ENCODE results near the gene STK10.
"Not testable (repeated sequence)": the region's sequence is repeated elsewhere in the genome, so short reads cannot be mapped to it uniquely, and the experiment has no call there.

The STK10 gene

DNA sequence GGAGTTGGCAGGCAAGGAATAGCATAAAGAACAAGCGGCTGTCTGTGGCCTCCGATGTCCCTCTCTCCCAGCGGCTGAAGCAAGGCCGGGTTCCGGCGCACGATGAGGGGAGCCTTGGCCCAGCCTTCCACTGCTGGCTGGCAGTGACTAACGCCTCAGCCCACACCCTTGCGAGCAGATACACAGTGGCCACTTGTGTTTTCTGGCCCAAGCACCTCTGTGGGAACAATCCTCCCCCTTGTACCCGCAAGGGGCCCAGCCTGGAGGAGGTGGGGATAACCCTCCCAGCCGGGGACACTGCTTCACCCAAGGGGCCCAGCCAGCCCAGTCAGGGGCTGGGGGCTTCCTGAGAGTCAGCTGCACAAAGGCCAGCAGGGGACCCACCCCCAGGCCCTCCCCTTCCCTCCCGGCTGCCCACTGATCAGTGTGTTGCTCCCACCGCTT is 23.2 kb downstream of the STK10 start:
- no peak for DNase-seq

GRCh38 chr5:172163346-172163745 is 24.7 kb downstream of the STK10 start:
- DNase-seq: no peak

DNA sequence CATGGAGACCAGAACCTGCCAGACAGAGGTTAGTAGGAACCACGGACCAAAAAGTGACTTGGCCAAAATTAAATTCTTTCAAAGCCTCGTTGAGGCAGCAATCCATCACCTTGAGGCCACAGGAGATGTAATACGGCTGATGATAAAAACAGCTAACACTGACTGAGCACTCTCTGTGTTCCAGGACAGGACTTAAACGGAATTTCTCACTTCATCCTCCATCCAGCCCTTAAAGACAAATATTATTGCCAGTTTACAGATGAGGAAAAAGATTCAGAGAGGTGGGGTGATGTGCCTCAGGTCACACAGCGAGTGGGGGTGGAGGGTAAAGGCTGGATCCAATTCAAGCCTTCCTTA is 25.1 kb downstream of the STK10 start:
- no peak for DNase-seq

- no peak for DNase-seq
These were observed 25.6 kb downstream of the STK10 start for GRCh38 chr5:172162323-172162986.

DNA sequence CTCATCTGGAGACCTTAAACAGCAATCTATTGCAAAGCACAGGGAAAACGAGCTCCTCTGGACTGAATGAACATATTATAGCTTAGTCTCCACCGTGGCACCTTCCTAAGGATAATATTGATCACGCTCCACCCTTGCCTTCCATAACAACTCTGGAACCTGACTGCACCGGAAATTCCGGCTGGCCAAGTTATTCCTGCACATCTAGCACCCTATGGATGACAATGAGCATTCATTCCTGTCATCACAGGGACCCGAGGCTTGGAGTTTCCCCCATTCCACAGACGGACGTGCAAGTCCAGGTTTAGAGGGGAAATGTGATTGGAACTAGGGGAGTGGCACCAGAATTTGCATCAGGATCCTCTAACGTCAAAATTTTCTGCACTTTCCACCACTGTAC is 27.5 kb downstream of the STK10 start:
- DNase-seq: no peak

DNA sequence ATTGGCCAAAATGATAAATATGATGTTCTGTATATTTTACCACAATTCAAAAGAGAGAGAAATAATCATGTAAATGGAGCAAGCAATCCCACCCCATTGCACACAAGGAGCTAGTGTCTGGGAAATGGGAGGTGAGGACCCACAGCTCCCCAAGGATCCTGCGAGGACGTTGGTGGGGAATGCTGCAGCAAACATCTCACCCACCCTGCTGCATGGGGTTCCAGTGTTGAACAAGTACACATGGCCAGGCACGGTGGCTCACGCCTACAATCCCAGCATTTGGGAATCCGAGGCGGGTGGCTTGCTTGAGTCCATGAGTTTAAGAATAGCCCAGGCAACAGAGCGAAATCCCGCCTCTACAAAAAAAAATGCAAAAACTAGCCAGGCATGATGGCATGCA is 29.0 kb downstream of the STK10 start:
- DNase-seq: no peak

DNA sequence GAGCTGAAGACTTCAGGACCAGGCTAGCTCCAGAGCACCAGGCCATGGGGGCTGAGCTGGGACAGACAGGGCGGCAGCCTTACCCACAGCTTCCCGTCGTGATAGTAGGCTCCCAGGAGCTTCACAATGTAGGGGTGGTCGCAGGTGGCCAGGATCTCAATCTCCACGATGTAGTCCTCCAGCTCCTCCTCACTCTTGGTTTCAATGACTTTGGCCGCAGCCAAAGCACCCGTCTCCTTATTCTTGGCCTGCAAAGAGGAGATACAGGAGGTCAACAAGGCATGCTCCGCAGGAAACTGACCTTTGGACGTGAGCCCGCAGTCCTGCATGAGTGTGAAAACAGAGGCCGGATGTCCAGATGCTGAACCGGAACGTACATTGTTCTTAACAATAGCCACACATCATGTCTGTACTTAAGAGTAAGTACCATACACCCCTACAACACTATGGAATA is 31.5 kb downstream of the STK10 start:
- DNase-seq: no peak

DNA sequence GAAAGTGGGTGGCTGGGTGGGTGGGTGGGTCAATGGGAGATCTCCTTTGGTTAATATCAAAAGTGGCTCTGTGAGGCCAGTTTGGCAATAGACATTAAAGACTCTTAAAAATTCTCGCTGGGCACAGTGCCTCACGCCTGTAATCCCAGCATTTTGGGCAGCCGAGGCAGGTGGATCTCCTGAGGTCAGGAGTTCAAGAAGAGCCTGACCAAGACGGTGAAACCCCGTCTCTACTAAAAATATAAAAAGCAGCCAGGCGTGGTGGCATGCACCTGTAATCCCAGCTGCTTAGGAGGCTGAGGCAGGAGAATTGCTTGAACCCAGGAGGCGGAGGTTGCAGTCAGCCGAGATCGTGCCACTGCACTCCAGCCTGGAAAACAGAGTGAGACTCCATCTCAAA is 32.9 kb downstream of the STK10 start:
- not testable (repeated sequence) for DNase-seq

DNA sequence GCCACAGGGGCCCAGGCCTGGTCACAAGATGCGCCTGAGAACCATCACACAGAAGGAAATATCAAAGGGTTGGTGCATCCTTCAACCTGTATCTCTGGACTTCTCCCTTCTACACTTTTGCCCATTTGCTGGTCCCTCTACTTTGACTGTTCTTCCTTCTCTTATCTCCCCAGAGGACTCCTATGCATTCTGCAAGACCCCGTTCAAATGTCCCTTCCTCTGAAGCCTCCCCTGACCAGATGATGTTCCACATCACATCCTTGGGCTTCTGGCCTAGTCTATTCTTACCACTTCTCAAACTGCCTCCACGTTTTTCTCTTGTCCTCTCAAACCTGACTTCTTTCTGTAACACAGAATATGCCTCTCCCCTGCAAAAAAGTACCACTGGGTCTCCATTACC is 34.3 kb downstream of the STK10 start:
- DNase-seq: no peak

- no peak for DNase-seq
These were observed 36.3 kb downstream of the STK10 start for GRCh38 chr5:172151661-172152210.

GRCh38 chr5:172150514-172151425 is 37.3 kb downstream of the STK10 start:
- DNase-seq: no peak

- DNase-seq: not testable (repeated sequence)
These were observed 38.5 kb downstream of the STK10 start for GRCh38 chr5:172149481-172149880.

GRCh38 chr5:172149073-172149472 is 39.0 kb downstream of the STK10 start:
- DNase-seq: no peak

- DNase-seq: no peak
These were observed 39.6 kb downstream of the STK10 start for GRCh38 chr5:172148381-172148780.

GRCh38 chr5:172147857-172148256 is 40.2 kb downstream of the STK10 start:
- no peak for DNase-seq

GRCh38 chr5:172146748-172147092 is 41.3 kb downstream of the STK10 start:
- DNase-seq: no peak

GRCh38 chr5:172145870-172146747 is 41.9 kb downstream of the STK10 start:
- no peak for DNase-seq

DNA sequence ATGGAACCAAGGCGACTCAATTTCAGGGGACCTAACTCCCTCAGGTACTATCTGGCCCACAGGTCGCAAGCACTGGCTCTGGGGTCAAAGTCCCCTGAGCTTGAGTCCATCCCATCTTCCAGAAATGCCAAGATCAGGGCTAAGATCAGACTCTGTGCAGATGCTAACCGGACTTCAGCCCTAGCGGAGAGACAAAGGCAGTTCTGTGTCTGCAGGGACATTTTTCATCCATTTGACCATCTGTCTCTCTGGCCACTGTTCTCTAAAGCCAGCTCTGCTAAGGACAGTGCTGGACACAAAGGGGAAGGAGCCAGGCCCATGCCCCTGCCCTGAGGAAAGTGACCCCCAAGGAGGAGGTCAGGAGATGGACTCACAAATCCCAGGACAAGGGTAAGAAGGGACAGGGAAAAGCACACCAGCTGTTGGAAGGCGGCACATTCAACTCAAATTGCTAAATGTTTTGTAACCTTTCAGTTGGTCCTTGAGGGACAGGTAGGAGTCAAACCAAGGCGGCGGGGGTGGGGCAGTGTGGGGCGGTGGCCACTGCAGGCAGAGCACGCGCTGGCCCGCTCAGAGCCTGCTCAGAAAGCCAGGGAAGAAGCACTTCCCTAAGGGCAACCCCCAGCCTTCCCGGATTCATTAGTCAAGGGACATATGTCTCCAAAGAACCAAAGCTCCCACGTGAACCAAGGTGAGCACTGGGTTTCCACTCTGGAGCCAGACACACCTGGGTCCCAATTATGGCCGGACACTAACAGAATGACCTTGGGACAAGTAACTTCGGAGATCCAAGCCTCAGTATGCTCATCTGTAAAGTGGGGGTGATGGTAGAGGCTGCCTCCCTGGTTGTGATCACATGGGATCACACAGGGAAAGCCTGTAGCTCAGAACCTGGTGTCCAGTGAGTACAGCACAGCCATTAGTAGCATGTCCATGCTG is 42.8 kb downstream of the STK10 start:
- DNase-seq: no peak

DNA sequence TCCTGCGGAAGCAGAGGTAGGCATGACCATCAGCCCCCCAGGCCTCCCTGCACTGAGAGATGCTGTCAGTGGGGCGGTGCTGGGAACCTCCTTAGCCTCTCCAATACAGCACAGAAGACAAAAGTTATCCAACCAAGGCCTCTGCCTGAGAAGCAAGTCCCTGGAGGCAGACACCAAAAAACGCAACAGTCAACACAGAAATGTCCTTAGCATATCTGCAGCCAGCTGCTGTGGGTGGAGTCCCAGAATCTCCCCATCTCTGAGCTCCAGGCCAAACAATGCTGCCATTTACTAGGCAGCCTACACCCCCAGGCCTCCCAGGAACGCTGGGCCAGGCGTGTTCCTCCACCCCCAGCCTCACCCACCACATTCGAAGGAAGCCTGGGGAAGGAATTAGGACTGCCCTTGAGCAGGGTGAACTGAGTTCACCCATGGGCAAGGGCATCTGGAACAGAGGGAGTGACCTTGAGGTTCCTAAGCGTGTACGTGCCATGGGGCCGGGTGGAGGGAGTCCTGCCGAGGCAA is 43.7 kb downstream of the STK10 start:
- no peak for DNase-seq

DNA sequence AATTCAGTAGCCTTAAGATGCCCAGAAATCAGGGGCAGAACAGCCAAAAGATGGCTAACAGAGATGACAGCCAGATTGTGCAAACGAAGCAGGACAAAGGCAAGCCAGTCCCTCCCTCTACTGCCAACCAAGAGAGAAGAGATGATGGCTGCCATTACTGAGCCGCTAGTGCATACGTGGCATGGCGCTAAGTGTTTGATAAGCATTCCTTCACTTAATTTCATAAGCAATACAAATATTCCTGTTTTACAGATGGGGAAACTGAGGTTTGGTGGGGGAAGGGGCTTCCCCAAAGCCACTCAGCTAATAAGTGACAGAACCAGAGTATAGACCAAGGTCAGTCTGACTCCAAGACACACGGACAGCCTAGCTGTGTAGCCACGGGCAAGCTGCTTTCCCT is 44.1 kb downstream of the STK10 start:
- DNase-seq: no peak

DNA sequence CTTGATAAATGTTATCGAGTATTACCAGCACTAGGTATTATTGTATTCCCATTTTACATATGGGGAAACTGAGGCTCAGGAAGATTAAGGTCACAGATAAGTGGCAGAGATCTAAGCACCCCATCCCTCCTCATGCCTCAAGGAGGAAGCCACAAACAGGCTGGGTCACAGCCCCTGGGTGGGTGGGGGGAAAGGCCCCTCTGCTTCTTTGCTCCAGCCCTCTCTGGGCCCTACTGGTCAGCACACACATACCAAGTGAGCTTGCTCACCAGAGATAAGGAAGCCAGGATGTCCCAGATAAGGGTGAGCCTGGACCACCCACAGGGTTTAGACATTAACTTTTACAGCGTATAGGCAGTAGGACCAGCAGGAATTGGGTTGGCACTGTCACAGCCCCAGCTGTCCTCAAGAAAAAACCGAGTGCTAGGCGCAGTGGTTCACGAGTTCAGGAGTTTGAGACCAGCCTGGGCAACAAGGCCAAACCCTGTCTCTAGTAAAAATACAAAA is 45.3 kb downstream of the STK10 start:
- DNase-seq: no peak

Data from NCI-H1105 treated with DMSO at 0.1 percent for 48 hours (cell line).